ENCODE measurements around the gene GPC1. TPM values are rescaled to one million over a fixed set of nuclear protein-coding genes. Genes with fewer than 3 reads are reported as not detected.

The GPC1 gene
- total RNA-seq, 1 donor from 2014 or later = 58.0 TPM

DNA sequence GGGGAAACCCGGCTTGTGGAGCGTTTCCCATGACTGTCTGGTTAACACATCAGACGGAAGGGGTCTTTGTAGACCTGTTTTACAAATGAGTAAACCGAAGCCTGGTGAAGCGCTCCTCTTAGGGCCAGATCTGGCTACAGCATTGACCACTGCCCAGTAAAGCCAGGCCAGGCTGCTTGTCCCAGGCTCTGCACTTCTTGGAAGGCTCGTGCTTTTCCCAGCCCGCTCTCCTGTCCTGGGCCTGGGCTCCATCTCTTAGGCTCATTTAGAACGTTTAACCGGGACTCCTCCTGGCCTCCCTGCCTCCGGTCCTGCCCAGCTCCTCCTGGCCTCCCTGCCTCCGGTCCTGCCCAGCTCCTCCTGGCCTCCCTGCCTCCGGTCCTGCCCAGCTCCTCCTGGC lies 4.8 kb downstream of the GPC1 start:
- no peak for DNase-seq (ENCODE audit: extremely low spot score, unreplicated experiment)
- H3K4me3 Mint-ChIP-seq = no peak overlapping the region
- H3K36me3 Mint-ChIP-seq = no peaks in the 10 kb centered on the region
- peaks cover 3% of the 10 kb centered on the region for H3K27me3 Mint-ChIP-seq
- H3K9me3 Mint-ChIP-seq = no peaks in the 10 kb centered on the region
- no peak overlapping the region for H3K27ac Mint-ChIP-seq
- H3K4me1 Mint-ChIP-seq (ENCODE audit: unreplicated experiment) = peaks cover 9% of the 10 kb centered on the region
- TF ChIP-seq, protein P1, sequence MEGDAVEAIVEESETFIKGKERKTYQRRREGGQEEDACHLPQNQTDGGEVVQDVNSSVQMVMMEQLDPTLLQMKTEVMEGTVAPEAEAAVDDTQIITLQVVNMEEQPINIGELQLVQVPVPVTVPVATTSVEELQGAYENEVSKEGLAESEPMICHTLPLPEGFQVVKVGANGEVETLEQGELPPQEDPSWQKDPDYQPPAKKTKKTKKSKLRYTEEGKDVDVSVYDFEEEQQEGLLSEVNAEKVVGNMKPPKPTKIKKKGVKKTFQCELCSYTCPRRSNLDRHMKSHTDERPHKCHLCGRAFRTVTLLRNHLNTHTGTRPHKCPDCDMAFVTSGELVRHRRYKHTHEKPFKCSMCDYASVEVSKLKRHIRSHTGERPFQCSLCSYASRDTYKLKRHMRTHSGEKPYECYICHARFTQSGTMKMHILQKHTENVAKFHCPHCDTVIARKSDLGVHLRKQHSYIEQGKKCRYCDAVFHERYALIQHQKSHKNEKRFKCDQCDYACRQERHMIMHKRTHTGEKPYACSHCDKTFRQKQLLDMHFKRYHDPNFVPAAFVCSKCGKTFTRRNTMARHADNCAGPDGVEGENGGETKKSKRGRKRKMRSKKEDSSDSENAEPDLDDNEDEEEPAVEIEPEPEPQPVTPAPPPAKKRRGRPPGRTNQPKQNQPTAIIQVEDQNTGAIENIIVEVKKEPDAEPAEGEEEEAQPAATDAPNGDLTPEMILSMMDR (conservative IDR thresholded peaks at IDR 0.05) = no peak

GRCh38 chr2:240440704-240441320 lies 5.3 kb downstream of the GPC1 start:
- no peaks in the 10 kb centered on the region for H3K9me3 Mint-ChIP-seq
- H3K36me3 Mint-ChIP-seq = no peaks in the 10 kb centered on the region
- no peak overlapping the region for H3K4me3 Mint-ChIP-seq
- no peak overlapping the region for H3K27ac Mint-ChIP-seq
- peaks cover 9% of the 10 kb centered on the region for H3K4me1 Mint-ChIP-seq (ENCODE audit: unreplicated experiment)
- H3K27me3 Mint-ChIP-seq = peaks cover 3% of the 10 kb centered on the region
- TF ChIP-seq, protein P1 (conservative IDR thresholded peaks at IDR 0.05) = no peak
- DNase-seq (ENCODE audit: extremely low spot score, unreplicated experiment) = no peak

DNA sequence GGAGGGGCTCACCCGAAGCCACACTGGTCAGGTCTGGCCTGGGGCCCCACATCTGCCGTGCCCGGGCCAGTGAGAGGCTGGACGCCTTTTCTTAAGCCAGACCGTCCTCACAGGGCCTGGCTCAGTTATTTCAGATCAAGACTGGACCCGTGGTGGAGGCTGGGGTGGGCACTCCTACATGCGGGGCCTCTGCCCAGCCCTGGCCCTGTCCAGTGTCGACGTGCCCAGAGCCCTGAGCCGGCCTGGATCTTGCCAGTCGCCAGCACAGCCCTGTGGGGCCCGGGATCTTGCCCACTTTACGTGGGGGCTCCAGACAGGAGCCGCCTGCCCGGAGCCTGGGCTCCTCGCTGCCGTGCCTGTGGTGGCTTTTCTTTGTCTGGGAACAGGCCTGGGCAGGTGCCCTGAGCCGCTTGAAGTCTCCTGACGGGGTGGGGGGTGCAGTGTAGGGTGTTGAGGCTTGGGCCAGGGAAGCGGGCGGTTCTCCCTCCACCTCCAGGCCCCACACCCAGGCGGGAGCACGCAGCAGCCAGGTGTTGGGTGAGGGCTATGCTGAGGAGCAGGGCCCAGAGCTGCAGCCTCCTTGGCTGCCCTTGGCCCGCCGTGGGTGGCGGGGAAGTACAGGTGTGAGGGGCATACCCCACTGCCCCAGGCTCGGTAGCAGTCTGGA lies 6.0 kb downstream of the GPC1 start:
- no peak overlapping the region for H3K4me3 Mint-ChIP-seq
- no peak overlapping the region for H3K27ac Mint-ChIP-seq
- H3K9me3 Mint-ChIP-seq = no peaks in the 10 kb centered on the region

GRCh38 chr2:240441993-240442411 lies 6.5 kb downstream of the GPC1 start:
- no peaks in the 10 kb centered on the region for H3K9me3 Mint-ChIP-seq
- H3K27ac Mint-ChIP-seq = no peak overlapping the region
- DNase-seq (ENCODE audit: extremely low spot score, unreplicated experiment) = no peak
- no peaks in the 10 kb centered on the region for H3K36me3 Mint-ChIP-seq
- H3K4me3 Mint-ChIP-seq = no peak overlapping the region
- TF ChIP-seq, protein P1 (conservative IDR thresholded peaks at IDR 0.05) = no peak
- peaks cover 3% of the 10 kb centered on the region for H3K27me3 Mint-ChIP-seq
- H3K4me1 Mint-ChIP-seq (ENCODE audit: unreplicated experiment) = peaks cover 9% of the 10 kb centered on the region

More for the DNA sequence above, 6.0 kb downstream of the GPC1 start:
- DNase-seq (ENCODE audit: extremely low spot score, unreplicated experiment) = no peak
- Mint-ChIP-seq H3K27me3 (peaks cover 3% of the 10 kb centered on the region), H3K36me3 (no peaks in the 10 kb centered on the region), H3K4me1 (ENCODE audit: unreplicated experiment) (peaks cover 9% of the 10 kb centered on the region)
- TF ChIP-seq, protein P1 (conservative IDR thresholded peaks at IDR 0.05) = no peak

GRCh38 chr2:240442891-240443715 lies 7.6 kb downstream of the GPC1 start:
- TF ChIP-seq, protein P1 (conservative IDR thresholded peaks at IDR 0.05) = no peak
- H3K27ac Mint-ChIP-seq = no peak overlapping the region
- no peaks in the 10 kb centered on the region for H3K9me3 Mint-ChIP-seq
- no peaks in the 10 kb centered on the region for H3K36me3 Mint-ChIP-seq
- no peak overlapping the region for H3K4me3 Mint-ChIP-seq
- H3K27me3 Mint-ChIP-seq = no peaks in the 10 kb centered on the region
- H3K4me1 Mint-ChIP-seq (ENCODE audit: unreplicated experiment) = peaks cover 8% of the 10 kb centered on the region
- DNase-seq (ENCODE audit: extremely low spot score, unreplicated experiment) = no peak
